A549 (cell line): Measurements from ENCODE around the gene MRPS6.

Experiments
- EP300 ChIP-seq, 2 experiments: fragments of >200 bp; sonication (Bioruptor Twin); formaldehyde crosslinking; IDR thresholded peaks; 2 replicates in 1 of 2; 3 replicates in 1 of 2; pipeline ENCODE4 v1.6.1; 2016 to 2017
- NR3C1 ChIP-seq: fragments of >200 bp; sonication (Bioruptor Twin); formaldehyde crosslinking; IDR thresholded peaks from 3 replicates; pipeline ENCODE4 v1.6.1; 2017
- RAD21 ChIP-seq, 2 experiments: fragments of >200 bp in 1 of 2; sonication (Bioruptor Twin) in 1 of 2; formaldehyde crosslinking in 1 of 2; IDR thresholded peaks in 1 of 2; conservative IDR thresholded peaks in 1 of 2; 2 replicates in 1 of 2; 3 replicates in 1 of 2; pipeline ENCODE4 v1.6.1; 2012 to 2018; ENCODE audit warnings: inconsistent platforms in 1 of 2
- RFX5 ChIP-seq: fragments of 450-650 bp; IDR thresholded peaks from 2 replicates; pipeline ENCODE4 v1.7.1; 2014; ENCODE audit warnings: antibody characterized with exemption, mild to moderate bottlenecking, moderate library complexity
- RNF2 ChIP-seq: fragments of 200-600 bp; sonication (generic); IDR thresholded peaks from 2 replicates; pipeline ENCODE4 v1.6.1; 2016; ENCODE audit warnings: low read depth, mild to moderate bottlenecking, antibody characterized with exemption, moderate library complexity, borderline replicate concordance
- SMC3 ChIP-seq: fragments of >200 bp; sonication (Bioruptor Twin); formaldehyde crosslinking; IDR thresholded peaks from 3 replicates; pipeline ENCODE4 v1.6.1; 2018; ENCODE audit warnings: inconsistent platforms
- USF2 ChIP-seq: fragments of 450-650 bp; IDR thresholded peaks from 2 replicates; pipeline ENCODE4 v1.6.1; 2014; ENCODE audit warnings: antibody characterized with exemption
- TF ChIP-seq, protein P1 (sequence below): fragments of >200 bp; sonication (Bioruptor Twin); formaldehyde crosslinking; IDR thresholded peaks from 3 replicates; pipeline ENCODE4 v1.5.1; 2016
- TF ChIP-seq, protein P2 (sequence below): fragments of 200-600 bp; sonication (generic); IDR thresholded peaks from 2 replicates; pipeline ENCODE4 v1.6.1; 2016; ENCODE audit warnings: antibody characterized with exemption, mild to moderate bottlenecking, moderate library complexity

GRCh38 chr21:34143685-34144182, 70.4 kb downstream of the MRPS6 start:
- no peak for TF ChIP-seq EP300 (IDR thresholded peaks at IDR 0.05)
- TF ChIP-seq, protein P1, sequence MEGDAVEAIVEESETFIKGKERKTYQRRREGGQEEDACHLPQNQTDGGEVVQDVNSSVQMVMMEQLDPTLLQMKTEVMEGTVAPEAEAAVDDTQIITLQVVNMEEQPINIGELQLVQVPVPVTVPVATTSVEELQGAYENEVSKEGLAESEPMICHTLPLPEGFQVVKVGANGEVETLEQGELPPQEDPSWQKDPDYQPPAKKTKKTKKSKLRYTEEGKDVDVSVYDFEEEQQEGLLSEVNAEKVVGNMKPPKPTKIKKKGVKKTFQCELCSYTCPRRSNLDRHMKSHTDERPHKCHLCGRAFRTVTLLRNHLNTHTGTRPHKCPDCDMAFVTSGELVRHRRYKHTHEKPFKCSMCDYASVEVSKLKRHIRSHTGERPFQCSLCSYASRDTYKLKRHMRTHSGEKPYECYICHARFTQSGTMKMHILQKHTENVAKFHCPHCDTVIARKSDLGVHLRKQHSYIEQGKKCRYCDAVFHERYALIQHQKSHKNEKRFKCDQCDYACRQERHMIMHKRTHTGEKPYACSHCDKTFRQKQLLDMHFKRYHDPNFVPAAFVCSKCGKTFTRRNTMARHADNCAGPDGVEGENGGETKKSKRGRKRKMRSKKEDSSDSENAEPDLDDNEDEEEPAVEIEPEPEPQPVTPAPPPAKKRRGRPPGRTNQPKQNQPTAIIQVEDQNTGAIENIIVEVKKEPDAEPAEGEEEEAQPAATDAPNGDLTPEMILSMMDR: no peak
- no peak for TF ChIP-seq RAD21 (conservative IDR thresholded peaks at IDR 0.05 in 1 of 2, IDR thresholded peaks at IDR 0.05 in 1 of 2)
- TF ChIP-seq NR3C1: no peak
- no peak for TF ChIP-seq USF2
- no peak for TF ChIP-seq RNF2
- TF ChIP-seq RFX5: no peak
- TF ChIP-seq, protein P2, sequence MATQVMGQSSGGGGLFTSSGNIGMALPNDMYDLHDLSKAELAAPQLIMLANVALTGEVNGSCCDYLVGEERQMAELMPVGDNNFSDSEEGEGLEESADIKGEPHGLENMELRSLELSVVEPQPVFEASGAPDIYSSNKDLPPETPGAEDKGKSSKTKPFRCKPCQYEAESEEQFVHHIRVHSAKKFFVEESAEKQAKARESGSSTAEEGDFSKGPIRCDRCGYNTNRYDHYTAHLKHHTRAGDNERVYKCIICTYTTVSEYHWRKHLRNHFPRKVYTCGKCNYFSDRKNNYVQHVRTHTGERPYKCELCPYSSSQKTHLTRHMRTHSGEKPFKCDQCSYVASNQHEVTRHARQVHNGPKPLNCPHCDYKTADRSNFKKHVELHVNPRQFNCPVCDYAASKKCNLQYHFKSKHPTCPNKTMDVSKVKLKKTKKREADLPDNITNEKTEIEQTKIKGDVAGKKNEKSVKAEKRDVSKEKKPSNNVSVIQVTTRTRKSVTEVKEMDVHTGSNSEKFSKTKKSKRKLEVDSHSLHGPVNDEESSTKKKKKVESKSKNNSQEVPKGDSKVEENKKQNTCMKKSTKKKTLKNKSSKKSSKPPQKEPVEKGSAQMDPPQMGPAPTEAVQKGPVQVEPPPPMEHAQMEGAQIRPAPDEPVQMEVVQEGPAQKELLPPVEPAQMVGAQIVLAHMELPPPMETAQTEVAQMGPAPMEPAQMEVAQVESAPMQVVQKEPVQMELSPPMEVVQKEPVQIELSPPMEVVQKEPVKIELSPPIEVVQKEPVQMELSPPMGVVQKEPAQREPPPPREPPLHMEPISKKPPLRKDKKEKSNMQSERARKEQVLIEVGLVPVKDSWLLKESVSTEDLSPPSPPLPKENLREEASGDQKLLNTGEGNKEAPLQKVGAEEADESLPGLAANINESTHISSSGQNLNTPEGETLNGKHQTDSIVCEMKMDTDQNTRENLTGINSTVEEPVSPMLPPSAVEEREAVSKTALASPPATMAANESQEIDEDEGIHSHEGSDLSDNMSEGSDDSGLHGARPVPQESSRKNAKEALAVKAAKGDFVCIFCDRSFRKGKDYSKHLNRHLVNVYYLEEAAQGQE: no peak
- no peak for TF ChIP-seq SMC3
